K562 (cell line): ENCODE measurements around the gene PARP4. TPM values are rescaled to one million over a fixed set of nuclear protein-coding genes. Genes with fewer than 3 reads are reported as not detected.

ENCODE experiments used
- BRCA1 ChIP-seq, 2 experiments: fragments of 450-650 bp in 1 of 2; sonication (generic) in 1 of 2; formaldehyde crosslinking in 1 of 2; IDR thresholded peaks; 2 replicates each; pipeline versions ENCODE4 v1.5.0 to v1.6.1; 2017 to 2020; ENCODE audit warnings: mild to moderate bottlenecking in 1 of 2, missing genetic modification reagents in 1 of 2
- CBFB ChIP-seq: sonication (generic); formaldehyde crosslinking; IDR thresholded peaks from 2 replicates; pipeline ENCODE4 v1.4.0; 2020; ENCODE audit warnings: mild to moderate bottlenecking, missing genetic modification reagents
- COPS2 ChIP-seq: fragments of 450-650 bp; conservative IDR thresholded peaks from 2 replicates; pipeline ENCODE4 v1.6.1; 2016; ENCODE audit warnings: mild to moderate bottlenecking, moderate library complexity
- MCM7 ChIP-seq, 2 experiments: fragments of 450-650 bp; IDR thresholded peaks; 2 replicates each; pipeline ENCODE4 v1.6.1; 2016 to 2018
- MGA ChIP-seq: fragments of 450-650 bp; IDR thresholded peaks from 2 replicates; pipeline ENCODE4 v1.6.1; 2016; ENCODE audit warnings: mild to moderate bottlenecking, moderate library complexity
- POLR2AphosphoS2 ChIP-seq: IDR thresholded peaks from 2 replicates; pipeline ENCODE4 v1.6.1; 2012; ENCODE audit warnings: low read length, improper control_type of control experiment
- POLR2AphosphoS5 ChIP-seq: IDR thresholded peaks from 2 replicates; pipeline ENCODE4 v1.6.1; 2011; ENCODE audit warnings: mild to moderate bottlenecking, low read depth, low read length, moderate library complexity; ENCODE audit not compliant: control insufficient read depth, insufficient read depth
- SMARCC2 ChIP-seq: fragments of 450-650 bp; IDR thresholded peaks from 2 replicates; pipeline ENCODE4 v1.6.1; 2017; ENCODE audit warnings: antibody characterized with exemption, moderate library complexity, mild to moderate bottlenecking, low read depth
- SNIP1 ChIP-seq: fragments of 450-650 bp; IDR thresholded peaks from 2 replicates; pipeline ENCODE4 v1.7.1; 2017; ENCODE audit warnings: low read depth, mild to moderate bottlenecking
- SRF ChIP-seq, 2 experiments: fragments of 250-450, 450-650 bp in 1 of 2; sonication (Bioruptor Pico) in 1 of 2; sonication (generic) in 1 of 2; formaldehyde crosslinking; IDR thresholded peaks; 2 replicates each; pipeline versions ENCODE4 v1.5.0 to v1.5.1; 2020 to 2022; ENCODE audit warnings: mild to moderate bottlenecking in 1 of 2, missing genetic modification reagents in 1 of 2
- SRSF9 ChIP-seq: fragments of 200-400 bp; formaldehyde crosslinking; IDR thresholded peaks from 2 replicates; pipeline ENCODE4 v1.6.1; 2017; ENCODE audit warnings: low read depth, low read length, borderline replicate concordance
- TAF7 ChIP-seq: fragments of 450-650 bp; IDR thresholded peaks from 2 replicates; pipeline ENCODE4 v1.6.1; 2016; ENCODE audit warnings: missing genetic modification characterization, missing compliant biosample characterization
- TSC22D4 ChIP-seq: fragments of 450-650 bp; IDR thresholded peaks from 2 replicates; pipeline ENCODE4 v1.6.1; 2016; ENCODE audit warnings: missing genetic modification characterization, missing biosample characterization, control low read depth
- ZNF274 ChIP-seq: IDR thresholded peaks from 2 replicates; pipeline ENCODE4 v1.6.1; 2011; ENCODE audit warnings: low read depth, mild to moderate bottlenecking, low read length, moderate library complexity, borderline replicate concordance
- ZNF766 ChIP-seq: fragments of 200-800 bp; sonication (Bioruptor generic); conservative IDR thresholded peaks from 2 replicates; pipeline ENCODE4 v1.6.1; 2016; ENCODE audit warnings: missing genetic modification characterization, missing compliant biosample characterization
- polyA plus RNA-seq, 8 experiments: library from polyadenylated mRNA; depleted of rRNA in 4 of 8; stranded (reverse) in 5 of 8; unstranded in 3 of 8; fragments of >200 nt; fragmentation: Nextera tagmentation in 2 of 8; fragmentation: Illumina TruSeq in 1 of 8; extraction: Ambion mirVana in 2 of 8; extraction: Trizol in 1 of 8; gene quantifications; 2 replicates each; pipeline versions ENCODE4 v1.2.1 to v1.2.3, GENCODE V29; 2011 to 2014; ENCODE audit warnings: inconsistent platforms in 1 of 8, missing spikeins in 1 of 8
- total RNA-seq, 7 experiments: library from RNA; depleted of rRNA in 6 of 7; stranded (reverse); fragments of >200 nt in 6 of 7; fragmentation: Illumina TruSeq in 2 of 7; extraction: Trizol in 2 of 7; gene quantifications; 2 replicates each; pipeline versions ENCODE4 v1.2.1 to v1.2.3, GENCODE V29; 2011 to 2021; ENCODE audit warnings: low replicate concordance in 1 of 7

The PARP4 gene
- total and polyA plus RNA-seq, 9 of the 15 experiments (the other 6 are each of a cell fraction or from before 2014, with no cell fraction given) = 6.3 to 26.3 (median 18.8) TPM

GRCh38 chr13:24512197-24512907, at the start of gene PARP4 (continued):
- TF ChIP-seq MGA = peak; percentile 57
- TF ChIP-seq COPS2 = no peak
- TF ChIP-seq MCM7 (IDR thresholded peaks at IDR 0.05) = no peak
- TF ChIP-seq SNIP1 = no peak
- TF ChIP-seq ZNF274 = no peak
- TF ChIP-seq SRF (CRISPR knock-in tag; IDR thresholded peaks at IDR 0.05) = peak in 1 of 2 experiments; percentile 15; a peak in 1 of 4 replicates
- TF ChIP-seq SRSF9 = no peak
- no peak for TF ChIP-seq TSC22D4 (tag)
- peak; percentile 58; the same call in 1 of the 2 replicates for TF ChIP-seq POLR2AphosphoS5
- TF ChIP-seq ZNF766 = 0 out of 2 replicates have a peak, but pooled peaks have one; percentile 52
- no peak for TF ChIP-seq POLR2AphosphoS2
- TF ChIP-seq SMARCC2 = no peak
- TF ChIP-seq BRCA1 (IDR thresholded peaks at IDR 0.05) = no peak
- no peak for TF ChIP-seq BRCA1 (CRISPR knock-in tag; IDR thresholded peaks at IDR 0.05)
- peak; percentile 78; the same call in 1 of the 2 replicates for TF ChIP-seq CBFB (CRISPR knock-in tag)
- peak; percentile 57; the same call in 1 of the 2 replicates for TF ChIP-seq TAF7 (tag)
